T-helper 2 cell (primary cell): ENCODE data around the gene OCRL.
A peak's percentile ranks its signal among the peaks of the same experiment; 100 is the strongest.
"Not testable (repeated sequence)": the region's sequence is repeated elsewhere in the genome, so short reads cannot be mapped to it uniquely, and the experiment has no call there.

Source experiments
- DNase-seq, 5 experiments: peaks; one replicate each; pipeline versions ENCODE4 v3.0.0 to v3.0.0-alpha.2; 2012 to 2022

Gene OCRL

DNA sequence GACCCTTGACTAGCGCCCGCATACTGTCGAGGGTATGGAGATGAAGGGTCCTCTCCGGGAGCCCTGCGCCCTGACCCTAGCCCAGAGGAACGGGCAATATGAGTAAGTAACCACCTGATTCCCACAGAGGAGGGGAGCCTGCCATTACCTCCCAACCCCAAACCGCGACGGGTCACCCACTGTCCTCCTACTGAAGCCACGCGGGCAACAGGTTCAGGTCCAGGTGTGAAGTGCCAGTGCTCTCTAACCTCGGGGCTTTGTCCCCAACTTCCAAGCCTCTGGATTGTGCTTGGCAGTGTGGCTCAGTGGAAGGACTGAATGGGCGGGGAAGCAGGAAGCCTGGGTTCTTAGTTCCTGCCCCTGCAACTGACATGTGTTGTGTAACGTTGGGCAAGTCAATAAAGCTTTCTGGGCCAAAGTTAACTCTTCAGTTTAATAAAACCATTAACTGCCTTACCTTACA, 694 bp downstream of the OCRL start:
- DNase-seq = no peak

DNA sequence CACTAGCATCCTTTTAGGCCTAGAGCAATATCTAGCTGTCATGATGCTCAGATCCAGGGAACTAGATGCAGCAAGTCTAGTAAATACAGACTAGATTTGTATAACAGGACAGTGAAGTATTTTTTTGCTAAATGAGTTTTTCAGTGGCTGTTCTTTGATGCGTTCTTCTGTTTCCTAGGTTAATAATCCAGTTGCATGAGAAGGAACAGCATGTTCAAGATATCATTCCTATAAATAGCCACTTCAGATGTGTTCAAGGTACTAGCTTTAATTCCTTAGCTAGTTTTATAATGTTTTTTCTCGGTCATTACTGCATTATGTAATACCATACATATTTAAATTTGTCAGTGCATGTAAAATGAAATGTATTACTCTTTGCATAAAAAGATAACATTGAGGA, 4.7 kb downstream of the OCRL start:
- no peak for DNase-seq

DNA sequence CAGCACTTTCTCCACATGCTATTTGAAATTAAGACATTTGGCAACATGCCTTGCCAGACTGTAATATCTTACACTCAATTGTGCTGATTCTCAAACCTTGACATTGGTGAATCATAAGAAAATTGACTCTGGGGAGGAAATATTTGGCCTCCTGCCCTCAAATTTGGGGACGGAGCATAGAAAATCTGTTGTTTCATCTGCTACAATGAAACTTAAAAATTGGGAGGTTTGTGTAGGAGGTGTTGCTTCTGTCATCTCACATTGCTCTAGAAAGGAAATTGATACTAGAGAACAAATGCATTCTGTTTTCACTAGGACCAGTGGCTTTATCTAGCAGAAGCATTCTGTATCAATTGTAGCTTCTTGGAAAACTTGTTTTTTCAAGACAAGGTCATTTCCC, 5.3 kb downstream of the OCRL start:
- DNase-seq = no peak

DNA sequence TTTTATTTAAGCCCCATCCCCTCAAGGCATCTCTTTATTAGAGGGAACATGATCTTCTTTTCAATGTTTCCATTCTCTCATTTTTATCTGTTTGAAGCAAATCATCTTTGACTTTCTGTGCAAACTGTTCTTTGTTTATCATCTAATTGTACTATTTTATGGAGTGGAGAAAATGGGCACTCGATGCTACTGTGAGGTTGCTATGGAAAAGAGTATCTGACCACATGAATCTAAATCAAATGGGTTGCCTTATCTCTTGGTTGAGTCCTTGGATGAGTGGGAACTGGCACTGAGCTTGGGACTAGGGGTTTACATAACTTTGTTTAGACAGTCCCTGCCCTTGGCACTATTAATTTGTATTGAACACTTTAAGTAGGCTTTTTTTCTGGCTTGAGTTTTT, 9.1 kb downstream of the OCRL start:
- no peak for DNase-seq

DNA sequence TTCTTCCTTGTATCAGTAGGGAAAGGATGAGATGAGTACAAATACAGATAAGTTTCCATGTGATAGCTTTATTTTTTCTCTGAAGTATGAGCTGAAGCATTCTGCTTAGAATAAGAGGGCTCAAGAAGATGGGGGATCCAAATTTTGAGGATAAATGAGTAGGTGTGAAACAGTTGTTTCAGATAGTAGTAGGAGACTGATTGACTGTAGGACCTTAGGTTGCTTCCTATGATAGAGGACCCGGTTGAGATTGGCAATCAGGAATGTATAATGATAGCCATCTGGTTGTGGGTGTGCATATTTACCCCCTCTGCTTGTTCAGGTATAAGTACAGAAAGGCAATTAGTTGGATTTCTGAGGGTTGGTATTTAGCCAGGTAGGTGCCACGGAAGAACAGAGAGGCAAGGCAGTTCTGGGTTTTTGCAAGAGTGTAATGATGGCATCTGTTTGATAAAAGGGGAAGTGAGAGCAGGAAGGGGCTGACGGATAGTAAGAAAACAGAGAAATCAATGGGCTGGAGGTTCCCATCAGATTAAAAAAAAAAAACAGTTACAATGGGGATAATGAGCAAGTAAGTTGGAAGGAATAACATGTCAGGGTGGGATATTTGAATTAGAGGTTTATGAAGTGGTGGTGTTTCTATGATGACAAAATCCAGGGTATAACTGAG, 13.7 kb downstream of the OCRL start:
- DNase-seq = no peak

DNA sequence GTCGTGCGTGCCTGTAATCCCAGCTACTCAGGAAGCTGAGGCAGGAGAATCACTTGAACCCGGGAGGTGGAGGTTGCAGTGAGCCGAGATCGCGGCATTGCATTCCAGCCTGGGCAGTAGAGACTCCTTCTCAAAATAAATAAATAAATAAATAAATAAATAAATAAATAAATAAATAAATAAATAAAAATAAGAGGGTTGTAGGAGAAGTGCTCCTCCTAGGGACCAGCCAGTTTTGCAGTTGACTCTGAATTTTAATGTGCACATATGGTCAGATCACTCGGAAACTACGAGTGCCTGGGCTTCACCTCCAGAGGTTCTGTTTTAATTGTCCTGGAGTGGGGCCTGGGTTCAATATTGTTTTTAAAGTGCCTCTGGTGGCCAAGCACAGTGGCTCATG, 14.8 kb downstream of the OCRL start:
- DNase-seq = not testable (repeated sequence)

DNA sequence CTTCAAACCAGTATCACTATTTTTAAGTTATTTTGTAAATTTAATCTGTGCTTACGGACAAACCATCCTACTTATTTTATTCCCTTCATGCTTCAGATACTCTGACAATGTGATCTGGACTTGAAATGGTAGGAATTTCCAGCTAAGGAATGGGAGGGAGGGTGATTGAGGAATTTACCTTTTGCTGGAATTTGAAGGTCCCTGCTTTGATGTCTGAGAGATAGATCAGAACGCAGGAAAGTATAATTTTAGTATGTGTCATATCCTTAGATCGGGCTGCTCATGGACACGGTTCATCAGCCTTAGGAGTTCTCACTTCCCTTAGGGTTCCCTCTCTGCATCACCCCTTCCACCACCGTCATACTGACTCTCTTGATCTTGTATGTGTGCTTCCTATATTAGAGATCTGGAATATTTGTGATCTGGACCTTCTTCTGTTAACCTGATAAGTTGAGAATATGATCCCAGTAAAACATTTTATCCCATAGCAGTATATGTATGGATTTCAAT, 16.8 kb downstream of the OCRL start:
- DNase-seq = no peak

DNA sequence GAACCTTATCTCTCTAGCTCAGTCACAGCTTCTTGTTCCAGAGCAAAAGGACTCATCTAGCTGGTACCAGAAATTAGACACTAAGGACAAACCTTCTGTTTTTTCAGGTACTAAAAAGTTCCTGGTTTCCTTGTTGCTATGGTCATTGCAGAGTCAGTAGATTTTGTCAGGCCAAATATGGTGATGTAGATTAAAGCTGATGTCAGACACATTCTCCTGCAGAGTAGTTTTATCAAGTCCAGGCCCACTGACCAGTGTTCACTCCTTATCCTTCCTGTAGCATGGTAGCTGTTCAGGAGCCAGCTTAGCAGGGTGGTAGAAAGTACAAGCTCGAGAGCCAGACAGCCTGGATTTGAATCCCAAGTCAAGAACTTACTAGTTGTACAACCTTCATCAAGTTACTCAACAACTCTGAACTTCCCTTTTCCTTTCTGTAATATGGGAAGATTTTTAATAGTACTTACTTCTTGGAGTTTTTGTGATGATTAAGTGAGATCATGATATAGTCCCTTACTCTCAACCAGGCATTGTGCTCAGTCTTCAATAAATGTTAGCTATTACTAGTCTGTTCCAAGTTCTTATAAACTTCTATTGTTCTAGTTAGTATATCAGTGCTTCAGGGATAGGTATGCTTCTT, 17.9 kb downstream of the OCRL start:
- no peak for DNase-seq

DNA sequence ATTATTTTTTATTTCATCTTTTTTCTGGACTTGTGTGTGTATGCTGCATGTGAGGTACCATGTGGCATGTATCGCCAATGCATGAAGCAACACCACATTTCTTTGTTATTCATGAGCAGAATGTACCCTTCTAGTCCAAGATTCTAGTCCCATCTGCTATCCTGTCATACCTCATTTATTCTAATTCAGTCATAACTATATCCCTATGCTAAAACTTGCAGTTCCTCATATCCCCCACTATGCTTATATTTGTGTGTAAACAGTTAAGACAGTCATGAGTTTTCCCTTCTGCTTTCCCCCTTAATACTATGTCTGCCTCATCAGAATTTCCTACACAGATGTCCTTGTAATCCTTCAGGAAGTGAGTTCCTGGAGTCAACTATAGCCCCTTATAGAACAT, 19.7 kb downstream of the OCRL start:
- no peak for DNase-seq

DNA sequence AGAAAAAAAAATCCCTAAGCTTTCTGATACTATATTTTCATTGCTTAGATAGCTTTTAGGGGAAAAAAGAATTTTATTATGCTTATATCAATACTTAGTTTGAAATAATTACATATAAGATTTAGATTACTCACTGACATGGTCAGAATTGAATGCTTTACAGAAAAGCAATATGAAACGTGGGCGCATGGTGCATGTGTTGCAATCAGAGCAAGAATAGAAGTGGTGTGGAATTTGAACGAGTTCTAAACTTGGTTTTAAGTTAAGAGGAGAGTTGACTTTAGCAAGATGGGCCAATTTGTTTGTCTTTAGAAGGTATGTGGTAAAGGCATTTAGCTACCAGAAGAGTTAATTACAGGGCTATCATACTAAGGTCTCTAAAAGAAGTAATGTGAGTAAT, 21.4 kb downstream of the OCRL start:
- no peak for DNase-seq

DNA sequence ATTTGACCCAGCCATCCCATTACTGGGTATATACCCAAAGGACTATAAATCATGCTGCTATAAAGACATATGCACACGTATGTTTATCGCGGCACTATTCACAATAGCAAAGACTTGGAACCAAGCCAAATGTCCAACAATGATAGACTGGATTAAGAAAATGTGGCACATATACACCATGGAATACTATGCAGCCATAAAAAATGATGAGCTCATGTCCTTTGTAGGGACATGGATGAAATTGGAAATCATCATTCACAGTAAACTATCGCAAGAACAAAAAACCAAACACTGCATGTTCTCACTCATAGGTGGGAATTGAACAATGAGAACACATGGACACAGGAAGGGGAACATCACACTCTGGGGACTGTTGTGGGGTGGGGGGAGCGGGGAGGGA, 24.3 kb downstream of the OCRL start:
- DNase-seq = not testable (repeated sequence)

DNA sequence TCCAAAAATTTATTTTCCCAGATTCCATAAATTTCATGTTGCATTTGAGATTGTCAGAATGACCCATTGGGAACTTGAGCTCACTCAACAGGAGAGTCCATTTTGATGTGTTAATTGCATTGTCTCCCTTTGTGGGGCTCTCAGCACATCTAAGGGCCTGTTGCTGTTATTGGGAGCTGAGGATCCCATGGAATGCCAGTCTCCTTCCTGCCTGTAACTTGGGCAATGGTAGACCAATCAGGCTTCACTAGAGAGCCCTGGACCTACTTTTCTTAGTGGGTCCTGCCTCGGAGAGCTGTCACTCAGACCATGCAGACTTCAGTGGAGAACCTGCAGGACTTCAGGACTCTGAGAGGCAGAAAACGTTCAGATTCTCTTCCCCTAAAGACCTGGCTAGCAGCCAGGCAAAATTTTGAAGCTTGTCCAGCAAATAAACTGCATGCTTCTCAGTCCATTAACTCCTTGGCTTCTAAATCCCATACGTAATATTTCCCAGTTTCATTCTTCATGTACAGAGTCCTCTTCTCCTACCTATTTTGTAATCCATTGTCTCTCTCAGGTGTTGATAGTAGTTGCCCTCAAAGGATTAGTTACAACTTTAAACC, 25.1 kb downstream of the OCRL start:
- DNase-seq = no peak

DNA sequence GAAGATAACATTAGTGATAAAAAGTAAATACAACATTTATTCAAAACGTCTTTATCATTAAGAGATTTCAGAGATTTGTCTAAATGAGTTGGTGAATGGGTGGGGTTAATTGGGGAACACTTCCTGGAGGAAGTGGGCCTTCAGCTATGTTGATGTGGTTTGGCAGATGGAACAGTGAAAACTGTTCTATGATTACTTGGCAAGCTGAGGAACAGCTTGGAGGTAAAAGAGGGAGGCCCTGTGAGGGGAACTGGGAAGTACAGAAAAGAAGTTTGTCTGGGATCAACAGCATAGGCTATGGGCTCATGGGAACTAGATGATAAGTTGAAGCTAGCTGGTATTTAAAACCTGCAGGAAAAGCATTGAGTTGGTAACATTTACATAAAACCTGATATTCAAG, 26.0 kb downstream of the OCRL start:
- no peak for DNase-seq

DNA sequence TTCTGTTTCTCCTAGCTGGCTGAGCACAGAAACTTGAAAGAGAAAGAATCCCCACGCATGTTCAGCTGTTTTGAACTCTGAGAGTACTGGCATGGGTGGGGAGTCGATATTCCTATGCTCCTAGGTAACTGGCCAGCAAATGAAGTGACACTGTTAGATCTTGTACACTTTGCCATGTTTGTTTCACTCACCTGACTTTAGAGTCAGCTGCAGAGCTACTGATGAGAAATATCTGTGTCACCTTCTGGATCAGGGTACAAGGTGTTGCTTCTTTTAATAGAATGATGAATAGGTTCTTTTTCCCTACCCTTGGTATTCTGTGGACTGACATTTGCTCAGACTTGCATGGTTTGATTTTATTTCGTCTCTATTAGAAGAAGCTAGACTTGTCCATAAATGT, 28.3 kb downstream of the OCRL start:
- no peak for DNase-seq

DNA sequence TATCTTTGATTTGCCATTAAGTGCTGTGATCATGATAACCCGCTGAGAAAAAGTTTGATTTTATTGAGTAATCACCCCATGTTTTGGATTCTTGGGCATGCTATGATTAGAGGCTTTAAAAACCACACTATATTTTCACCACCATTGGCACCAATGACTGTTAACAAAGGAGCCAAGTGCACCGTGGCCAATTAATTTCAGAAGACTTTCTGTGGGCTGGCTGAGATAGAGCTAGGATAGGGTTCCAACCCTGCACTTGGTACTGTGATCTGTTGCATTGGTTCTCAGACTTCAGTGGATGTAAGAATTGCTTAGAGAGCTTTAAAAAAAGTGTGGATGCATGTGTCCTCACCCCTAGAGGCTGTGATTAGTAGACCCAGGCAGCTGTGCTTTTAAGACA, 32.4 kb downstream of the OCRL start:
- no peak for DNase-seq

DNA sequence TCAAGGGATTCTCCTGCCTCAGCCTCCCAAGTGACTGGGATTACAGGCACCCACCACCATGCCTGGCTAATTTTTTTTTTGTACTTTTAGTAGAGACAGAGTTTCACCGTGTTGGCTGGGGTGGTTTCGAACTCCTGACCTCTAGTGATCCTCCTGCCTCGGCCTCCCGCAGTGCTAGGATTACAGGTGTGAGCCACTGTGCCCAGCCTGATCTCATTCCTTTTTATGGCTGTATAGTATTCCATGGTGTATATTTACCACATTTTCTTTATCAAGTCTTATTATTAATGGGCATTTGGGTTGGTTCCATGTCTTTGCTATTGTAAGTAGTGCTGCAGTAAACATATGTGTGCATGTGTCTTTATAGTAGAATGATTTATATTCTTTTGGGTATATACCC, 33.6 kb downstream of the OCRL start:
- DNase-seq = not testable (repeated sequence)

DNA sequence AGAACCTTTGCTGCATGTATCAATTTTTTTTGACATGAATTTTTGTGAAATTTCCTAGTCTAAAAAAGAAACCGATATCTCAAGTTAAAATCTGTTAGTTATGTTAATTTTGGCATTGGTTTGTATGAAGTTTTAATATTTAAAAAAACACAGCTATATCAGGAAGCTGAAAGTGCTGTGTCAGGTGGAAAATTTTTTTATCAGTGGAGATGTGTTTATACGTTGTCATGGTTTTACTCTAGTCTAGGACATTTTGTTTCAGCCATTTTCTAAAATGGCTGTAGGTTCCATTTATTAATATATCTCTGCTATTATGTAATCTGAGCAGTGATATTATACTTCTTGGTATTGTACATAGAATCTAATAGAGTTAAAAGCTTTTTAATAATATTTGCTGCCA, 34.2 kb downstream of the OCRL start:
- peak in 1 of 5 experiments; percentile 6 for DNase-seq

DNA sequence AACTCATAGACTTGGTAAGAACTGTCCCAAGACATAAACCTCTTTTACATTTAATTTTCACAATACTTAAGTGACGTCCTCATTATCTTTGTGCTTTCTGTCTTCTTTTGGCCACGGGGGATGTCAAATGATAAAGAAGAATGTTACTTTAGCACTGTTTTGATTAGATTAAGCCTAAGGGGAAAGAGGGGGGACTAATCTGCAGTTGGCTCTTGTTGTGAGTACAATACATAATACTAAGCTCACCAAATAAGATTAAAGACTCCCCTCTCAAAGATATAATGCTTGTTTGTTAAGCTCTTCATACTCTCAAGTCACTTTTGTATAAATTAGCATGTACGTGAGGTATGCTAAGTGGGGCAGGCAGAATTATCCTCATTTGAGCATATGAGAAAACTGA, 36.5 kb downstream of the OCRL start:
- no peak for DNase-seq

DNA sequence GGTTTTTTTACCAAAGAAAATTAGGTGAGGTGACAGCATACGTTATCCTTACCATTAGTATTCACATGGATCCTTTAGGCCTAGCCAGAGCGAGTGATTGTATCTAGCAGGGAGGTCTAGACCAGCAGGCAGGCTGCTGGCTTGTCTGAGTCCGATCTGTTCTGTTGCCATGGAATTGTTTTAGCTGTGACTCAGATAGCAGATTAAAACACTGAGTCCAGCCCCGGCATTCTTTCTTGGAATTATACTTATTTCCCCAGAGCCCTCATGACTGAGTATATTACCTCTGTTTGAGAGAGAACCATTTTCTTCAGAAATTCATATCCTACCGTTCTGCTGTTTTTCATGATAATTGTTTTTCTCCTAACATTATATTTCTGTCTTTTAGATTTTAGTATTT, 37.4 kb downstream of the OCRL start:
- DNase-seq = no peak

DNA sequence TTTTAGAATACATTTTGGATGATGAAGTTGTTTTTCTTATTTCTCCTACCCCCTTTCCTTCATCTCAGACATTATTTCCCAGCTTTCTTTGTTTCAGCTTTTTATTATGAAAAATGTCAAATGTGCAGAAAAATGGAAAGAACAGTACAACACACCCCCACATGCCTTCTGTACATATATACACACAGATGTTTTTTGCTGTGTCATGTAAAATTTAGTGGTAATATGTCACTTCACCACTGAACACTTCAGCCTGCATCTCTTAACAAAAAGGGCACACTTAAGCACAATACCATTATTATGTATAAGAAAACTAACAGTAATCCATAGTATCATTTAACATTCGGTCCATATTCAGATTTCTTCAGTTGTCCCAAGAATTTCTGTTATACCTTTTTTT, 37.8 kb downstream of the OCRL start:
- no peak for DNase-seq

DNA sequence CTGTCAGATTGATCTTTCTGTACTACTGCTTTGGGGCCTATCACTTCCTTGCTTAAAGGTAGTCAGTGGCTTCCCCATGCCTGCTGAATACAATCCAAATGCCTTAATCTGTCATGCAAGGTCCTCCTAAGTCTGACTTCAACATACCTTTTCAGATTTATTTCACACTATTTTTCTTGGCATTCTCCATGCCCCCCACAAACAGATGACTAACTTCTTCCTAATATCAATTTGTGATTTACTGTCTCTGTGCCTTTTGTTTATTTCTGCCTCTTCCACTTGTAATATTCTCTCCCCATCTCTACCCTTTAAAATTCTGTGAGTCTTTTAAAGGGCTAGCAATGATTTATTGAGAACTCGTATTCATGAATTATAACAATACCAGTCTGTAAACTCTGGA, 41.8 kb downstream of the OCRL start:
- DNase-seq = no peak

DNA sequence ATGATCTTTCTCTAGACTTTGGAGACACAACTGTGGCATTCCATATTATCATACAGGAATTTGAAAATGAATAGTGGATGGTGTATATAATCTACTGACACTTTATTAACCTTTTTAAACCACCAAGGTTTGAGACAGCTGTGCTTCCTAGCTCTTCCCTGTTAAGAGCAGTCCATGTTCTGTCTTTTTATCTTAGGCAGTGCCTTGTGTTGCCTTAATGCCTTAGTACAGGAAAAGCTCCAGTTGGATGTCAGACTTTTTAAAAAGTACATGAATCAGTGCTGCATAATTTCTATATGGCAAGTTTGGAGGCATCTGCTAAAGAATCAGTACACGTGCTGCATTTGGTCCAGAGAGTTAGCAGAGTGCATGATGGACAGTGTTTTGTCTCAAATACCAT, 45.1 kb downstream of the OCRL start:
- no peak for DNase-seq

DNA sequence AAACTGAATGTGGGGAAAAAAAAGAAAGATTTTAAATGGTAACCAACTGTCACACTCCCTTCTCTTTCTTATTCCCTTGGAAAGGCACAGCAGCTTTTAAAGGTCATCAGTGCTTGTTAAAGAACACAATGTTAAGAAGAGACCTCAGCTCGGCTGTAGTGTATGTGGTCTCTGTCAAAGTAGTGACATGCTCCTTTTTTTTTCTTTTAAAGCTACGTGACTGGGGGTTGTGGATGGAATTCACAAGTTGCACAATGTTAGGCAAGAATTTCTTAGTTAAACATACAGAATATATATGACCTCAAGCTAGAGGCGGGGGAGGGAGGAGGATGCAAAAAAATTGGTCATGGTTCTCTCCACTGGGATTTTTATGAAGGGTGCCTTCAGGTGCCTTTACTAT, 45.6 kb downstream of the OCRL start:
- DNase-seq = no peak

DNA sequence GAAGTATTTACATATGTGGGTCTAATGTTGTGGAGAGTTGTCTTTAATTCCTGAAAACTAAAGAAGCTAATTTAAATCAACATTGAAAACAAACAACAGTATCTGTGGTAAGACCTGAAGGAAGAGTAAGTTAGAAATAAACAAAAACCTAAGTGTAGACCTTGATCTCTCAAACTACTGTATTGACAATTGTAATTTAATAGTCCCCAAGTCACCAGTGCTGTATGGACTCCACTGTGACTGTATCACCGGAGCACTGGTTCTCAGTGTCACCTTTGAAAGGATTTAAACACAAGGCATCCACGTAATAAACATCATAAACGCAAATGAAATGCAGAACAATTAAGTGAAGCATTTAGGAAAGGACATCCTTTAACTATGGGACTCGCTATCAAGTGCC, 46.4 kb downstream of the OCRL start:
- no peak for DNase-seq
